T-helper 17 cell (primary cell): ENCODE results near the gene KCNK16. TPM values are rescaled to one million over a fixed set of nuclear protein-coding genes. Genes with fewer than 3 reads are reported as not detected.
A peak's percentile ranks its signal among the peaks of the same experiment; 100 is the strongest.

Experiments
- ATAC-seq: fragments of 150-1000 bp; cut with Tn5 transposase; 2 replicates; pipeline ENCODE4 v1.10.0; 2021; ENCODE audit warnings: mild to moderate bottlenecking, moderate library complexity
- DNase-seq, 3 donors: peaks; one replicate each; pipeline versions ENCODE4 v3.0.0 to v3.0.0-alpha.2; 2020 to 2021
- H3K9me3 ChIP-seq: one replicate; pipeline ENCODE4 v1.7.0; 2013; ENCODE audit warnings: low read length, mild to moderate bottlenecking; ENCODE audit not compliant: control insufficient read depth, poor library complexity, severe bottlenecking
- H3K27ac Mint-ChIP-seq: one replicate; pipeline ENCODE4 v1.8.0; 2022; ENCODE audit warnings: mild to moderate bottlenecking, moderate library complexity, mixed read lengths
- H3K27me3 Mint-ChIP-seq: one replicate; pipeline ENCODE4 v1.8.0; 2022; ENCODE audit warnings: mixed read lengths
- H3K36me3 Mint-ChIP-seq: one replicate; pipeline ENCODE4 v1.8.0; 2022; ENCODE audit warnings: low read depth, mixed read lengths
- H3K4me1 Mint-ChIP-seq: one replicate; pipeline ENCODE4 v1.8.0; 2022; ENCODE audit warnings: mild to moderate bottlenecking, mixed read lengths
- H3K4me3 Mint-ChIP-seq: one replicate; pipeline ENCODE4 v1.8.0; 2022; ENCODE audit warnings: mild to moderate bottlenecking, moderate library complexity, mixed read lengths
- total RNA-seq, 4 donors: library from RNA in 2 of 4; stranded (reverse) in 2 of 4; gene quantifications; one replicate each; pipeline ENCODE4 v1.2.3 and lab custom pipeline; 2022 to 2026

KCNK16 gene
- total RNA-seq, 2 donors from 2014 or later, result not detected

- no peaks in the 10 kb centered on the region for H3K36me3 Mint-ChIP-seq
These were observed 13.5 kb upstream of the KCNK16 start for GRCh38 chr6:39335780-39336545.

DNA sequence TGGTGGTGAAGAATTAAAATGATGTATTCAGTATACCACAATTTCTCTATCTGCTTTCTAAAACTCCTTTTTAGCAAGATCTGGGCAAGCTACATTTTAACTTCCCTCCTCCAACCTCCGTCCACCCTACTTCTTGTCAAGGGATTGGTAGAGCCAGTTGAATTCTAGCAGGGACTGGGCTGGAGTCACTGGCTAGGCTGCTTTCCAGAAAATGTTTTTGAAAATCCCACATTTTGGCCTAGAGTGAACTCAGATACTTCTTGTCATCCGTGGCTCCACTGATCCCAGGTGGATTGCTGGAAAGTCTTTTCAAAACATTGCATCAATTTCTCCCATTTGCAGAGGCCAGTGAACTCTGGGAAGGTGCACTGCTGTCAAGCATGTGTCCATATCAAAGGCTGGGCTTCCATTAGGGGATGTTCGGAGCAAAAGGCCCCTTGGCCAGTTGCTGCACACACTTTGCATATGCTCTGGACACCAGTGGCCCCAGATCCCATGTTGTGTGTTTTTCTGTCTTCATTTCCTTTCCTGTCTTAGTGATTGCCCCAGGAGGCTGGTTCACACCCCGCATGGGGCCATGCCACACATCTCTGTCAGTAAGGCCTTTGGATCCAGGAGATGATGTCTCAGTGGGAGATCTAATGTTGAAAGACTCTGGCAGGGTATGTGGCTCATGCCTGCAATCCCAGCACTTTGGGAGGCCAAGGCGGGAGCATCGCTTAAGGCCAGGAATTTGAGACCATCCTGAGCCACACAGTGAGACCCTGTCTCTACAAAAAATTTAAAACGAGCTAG, 11.3 kb upstream of the KCNK16 start:
- DNase-seq, result no peak
- H3K27me3 Mint-ChIP-seq, result peaks cover 59% of the 10 kb centered on the region
- H3K4me3 Mint-ChIP-seq, result no peak overlapping the region
- no peaks in the 10 kb centered on the region for H3K36me3 Mint-ChIP-seq
- H3K27ac Mint-ChIP-seq, result no peak overlapping the region
- no peaks in the 10 kb centered on the region for H3K9me3 ChIP-seq
- peaks cover 22% of the 10 kb centered on the region for H3K4me1 Mint-ChIP-seq
- no peak for ATAC-seq

More at GRCh38 chr6:39335780-39336545, 13.5 kb upstream of the KCNK16 start:
- H3K27me3 Mint-ChIP-seq, result peaks cover 40% of the 10 kb centered on the region
- H3K4me3 Mint-ChIP-seq, result peak overlapping the region; percentile 25
- H3K4me1 Mint-ChIP-seq, result peaks cover 20% of the 10 kb centered on the region
- DNase-seq, result no peak
- no peak overlapping the region for H3K27ac Mint-ChIP-seq
- ATAC-seq, result no peak
- H3K9me3 ChIP-seq, result no peaks in the 10 kb centered on the region

- H3K27me3 Mint-ChIP-seq, result peaks cover 83% of the 10 kb centered on the region
- no peak for ATAC-seq
These were observed 8.0 kb upstream of the KCNK16 start for GRCh38 chr6:39330476-39330875.

GRCh38 chr6:39330057-39330456, 7.6 kb upstream of the KCNK16 start:
- peaks cover 6% of the 10 kb centered on the region for H3K36me3 Mint-ChIP-seq
- no peak for DNase-seq
- H3K27me3 Mint-ChIP-seq, result peaks cover 86% of the 10 kb centered on the region
- H3K4me3 Mint-ChIP-seq, result no peak overlapping the region
- peaks cover 7% of the 10 kb centered on the region for H3K4me1 Mint-ChIP-seq
- no peak for ATAC-seq
- H3K27ac Mint-ChIP-seq, result no peak overlapping the region
- no peaks in the 10 kb centered on the region for H3K9me3 ChIP-seq

More at GRCh38 chr6:39330476-39330875, 8.0 kb upstream of the KCNK16 start:
- H3K27ac Mint-ChIP-seq, result no peak overlapping the region
- H3K4me1 Mint-ChIP-seq, result peaks cover 7% of the 10 kb centered on the region
- no peak overlapping the region for H3K4me3 Mint-ChIP-seq
- DNase-seq, result no peak
- no peaks in the 10 kb centered on the region for H3K9me3 ChIP-seq
- H3K36me3 Mint-ChIP-seq, result peaks cover 2% of the 10 kb centered on the region

- H3K9me3 ChIP-seq, result no peaks in the 10 kb centered on the region
- Mint-ChIP-seq H3K27me3 (peaks cover 90% of the 10 kb centered on the region), H3K4me3 (no peak overlapping the region), H3K27ac (no peak overlapping the region), H3K4me1 (peaks cover 5% of the 10 kb centered on the region), H3K36me3 (peaks cover 6% of the 10 kb centered on the region)
- DNase-seq, result no peak
- no peak for ATAC-seq
These were observed 5.6 kb upstream of the KCNK16 start for GRCh38 chr6:39328066-39328465.

DNA sequence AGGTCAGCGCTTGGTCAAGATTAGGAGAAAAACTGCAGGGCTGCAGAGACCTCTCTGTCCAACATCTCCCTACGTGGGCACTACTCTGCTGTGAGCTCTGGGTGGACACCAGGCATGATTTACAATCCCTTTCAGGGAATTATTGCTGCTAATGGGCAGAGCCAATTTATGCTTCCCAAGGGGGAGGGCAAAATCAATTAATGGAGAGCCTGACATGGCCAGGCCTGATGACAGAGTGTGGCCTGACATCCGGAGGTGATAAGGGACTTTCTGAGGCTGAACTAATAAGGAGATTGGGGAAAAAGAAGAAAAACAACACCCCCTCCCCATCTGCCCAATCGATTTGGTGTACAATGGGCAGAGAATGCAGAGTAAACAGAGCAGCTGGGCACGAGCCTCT, 5.0 kb upstream of the KCNK16 start:
- ATAC-seq (no peak), DNase-seq (no peak)
- H3K9me3 ChIP-seq, result no peaks in the 10 kb centered on the region
- peaks cover 5% of the 10 kb centered on the region for H3K4me1 Mint-ChIP-seq
- peaks cover 6% of the 10 kb centered on the region for H3K36me3 Mint-ChIP-seq
- H3K27me3 Mint-ChIP-seq, result peaks cover 90% of the 10 kb centered on the region
- H3K27ac Mint-ChIP-seq, result no peak overlapping the region
- no peak overlapping the region for H3K4me3 Mint-ChIP-seq

DNA sequence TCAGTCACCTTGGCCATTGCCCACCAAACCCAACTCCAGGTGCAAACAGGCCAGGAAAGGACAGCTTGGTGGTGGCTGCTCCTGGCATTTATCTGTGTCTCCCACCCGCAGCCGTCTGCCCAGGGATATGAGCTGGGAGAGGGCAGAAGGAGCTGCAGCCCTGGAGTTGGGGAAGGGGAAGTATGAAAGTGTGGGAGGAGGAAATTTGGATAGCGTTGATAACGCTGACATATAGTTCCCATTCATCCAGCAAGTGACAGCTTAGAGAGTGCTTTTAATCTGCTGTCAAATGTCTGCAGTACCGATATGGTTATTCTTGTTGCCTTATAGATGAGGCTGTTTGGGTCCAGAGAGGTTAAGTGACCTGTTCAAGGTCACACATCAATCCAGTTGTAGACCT, 741 bp downstream of the KCNK16 start:
- Mint-ChIP-seq H3K27ac (no peak overlapping the region), H3K4me1 (peaks cover 4% of the 10 kb centered on the region), H3K36me3 (peaks cover 6% of the 10 kb centered on the region), H3K4me3 (no peak overlapping the region), H3K27me3 (peaks cover 73% of the 10 kb centered on the region)
- no peak for ATAC-seq
- H3K9me3 ChIP-seq, result no peaks in the 10 kb centered on the region
- no peak for DNase-seq

GRCh38 chr6:39320363-39320984, 2.0 kb downstream of the KCNK16 start:
- peaks cover 4% of the 10 kb centered on the region for H3K4me1 Mint-ChIP-seq
- DNase-seq (no peak), ATAC-seq (no peak)
- H3K27me3 Mint-ChIP-seq, result peaks cover 67% of the 10 kb centered on the region
- no peak overlapping the region for H3K27ac Mint-ChIP-seq
- H3K4me3 Mint-ChIP-seq, result no peak overlapping the region
- peaks cover 4% of the 10 kb centered on the region for H3K36me3 Mint-ChIP-seq
- no peaks in the 10 kb centered on the region for H3K9me3 ChIP-seq

- no peak for ATAC-seq
- no peaks in the 10 kb centered on the region for H3K9me3 ChIP-seq
- H3K27ac Mint-ChIP-seq, result no peak overlapping the region
- H3K4me1 Mint-ChIP-seq, result peaks cover 4% of the 10 kb centered on the region
- no peak overlapping the region for H3K4me3 Mint-ChIP-seq
- peaks cover 68% of the 10 kb centered on the region for H3K27me3 Mint-ChIP-seq
- H3K36me3 Mint-ChIP-seq, result no peaks in the 10 kb centered on the region
- DNase-seq, result no peak
These were observed 2.7 kb downstream of the KCNK16 start for GRCh38 chr6:39319621-39320362.

- Mint-ChIP-seq H3K27me3 (peaks cover 52% of the 10 kb centered on the region), H3K27ac (no peak overlapping the region), H3K4me3 (no peak overlapping the region), H3K36me3 (no peaks in the 10 kb centered on the region), H3K4me1 (peaks cover 4% of the 10 kb centered on the region)
- no peak for ATAC-seq
- DNase-seq, result no peak
- H3K9me3 ChIP-seq, result no peaks in the 10 kb centered on the region
These were observed 5.2 kb downstream of the KCNK16 start for GRCh38 chr6:39317256-39317655.

DNA sequence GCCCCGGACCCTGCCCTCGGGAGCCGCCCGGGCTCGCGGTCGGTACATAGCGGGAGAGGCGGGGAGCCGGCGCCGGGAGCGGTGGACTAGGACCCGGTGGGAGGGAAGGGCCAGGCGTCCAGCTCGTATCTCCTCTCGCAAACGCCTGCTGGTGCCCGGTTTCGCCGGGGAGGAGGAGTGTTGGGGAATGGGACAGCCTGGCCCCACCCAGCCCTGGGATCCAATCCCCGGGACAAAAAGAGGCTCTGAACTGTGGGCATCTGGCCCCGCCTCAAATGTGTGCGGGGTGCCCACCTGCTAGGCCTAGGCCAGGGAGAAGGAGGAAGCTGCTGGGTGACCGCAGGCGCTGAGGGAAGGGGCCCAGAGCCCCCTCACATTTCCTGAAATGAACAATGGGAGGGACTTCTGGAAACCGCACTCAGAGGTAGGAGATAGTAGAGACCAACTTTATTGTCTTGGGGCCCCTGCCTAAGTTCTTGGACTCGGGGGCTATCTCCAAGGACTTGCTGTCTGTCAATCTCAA, 8.2 kb downstream of the KCNK16 start, which contains the start of gene KCNK17:
KCNK17 (minus strand) TSS at position 147 of the 523 bp plus-strand sequence; CDS start at position 48, 99 bp downstream.
- H3K36me3 Mint-ChIP-seq, result peaks cover 9% of the 10 kb centered on the region
- no peak for DNase-seq
- ATAC-seq, result no peak
- H3K27me3 Mint-ChIP-seq, result peaks cover 57% of the 10 kb centered on the region
- H3K9me3 ChIP-seq, result no peaks in the 10 kb centered on the region
- H3K4me1 Mint-ChIP-seq, result peaks cover 10% of the 10 kb centered on the region
- H3K4me3 Mint-ChIP-seq, result peak within 1 kb of the TSS; percentile 62
- H3K27ac Mint-ChIP-seq, result no peak within 1 kb of the TSS

DNA sequence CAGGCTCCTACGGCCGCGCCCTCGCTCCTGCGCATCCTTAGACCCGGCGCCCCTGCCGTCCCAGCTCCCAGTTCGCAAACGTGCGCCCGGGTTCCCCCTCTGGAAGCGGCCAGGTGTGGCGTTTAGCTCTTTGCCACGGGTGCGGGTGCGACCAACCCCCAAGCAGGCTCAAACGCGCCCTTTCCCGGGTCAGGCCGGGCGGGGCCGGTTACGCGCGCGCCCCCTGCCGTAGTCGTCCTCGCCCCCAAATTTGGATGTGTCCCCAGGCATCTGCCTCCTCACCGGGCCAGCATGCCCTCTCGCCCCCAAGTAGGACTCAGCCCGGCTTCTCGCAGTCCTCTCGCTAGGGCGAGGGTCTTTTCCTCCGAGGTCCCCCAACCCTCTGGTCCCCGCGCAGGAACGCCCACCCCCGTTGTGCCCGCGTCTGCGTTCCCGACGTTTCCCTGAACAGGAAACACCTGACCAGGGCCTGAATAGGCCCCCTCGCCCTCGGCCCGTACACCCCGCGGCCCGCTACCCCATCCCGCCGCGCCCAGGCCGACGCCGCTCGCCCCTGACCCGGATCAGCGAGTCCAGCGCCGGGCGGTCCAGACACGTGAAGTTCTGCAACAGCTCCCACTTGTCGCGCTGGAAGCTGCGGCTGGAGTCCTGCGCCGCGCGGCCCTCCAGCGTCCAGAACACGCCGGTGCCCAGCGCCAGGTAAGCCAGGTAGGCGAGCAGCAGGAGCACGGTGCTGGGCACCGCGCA, 8.8 kb downstream of the KCNK16 start:
- ATAC-seq (no peak), DNase-seq (no peak)
- Mint-ChIP-seq H3K27ac (no peak overlapping the region), H3K4me3 (peak overlapping the region; percentile 62), H3K4me1 (peaks cover 6% of the 10 kb centered on the region), H3K27me3 (peaks cover 51% of the 10 kb centered on the region), H3K36me3 (peaks cover 9% of the 10 kb centered on the region)
- H3K9me3 ChIP-seq, result no peaks in the 10 kb centered on the region
